ENCODE measurements around the gene GLIPR1L1. TPM values are rescaled to one million over a fixed set of nuclear protein-coding genes. Genes with fewer than 3 reads are reported as not detected.

The GLIPR1L1 gene
- total and polyA plus RNA-seq, 2 of the 4 experiments (the other 2 are of a cell fraction), result not detected

DNA sequence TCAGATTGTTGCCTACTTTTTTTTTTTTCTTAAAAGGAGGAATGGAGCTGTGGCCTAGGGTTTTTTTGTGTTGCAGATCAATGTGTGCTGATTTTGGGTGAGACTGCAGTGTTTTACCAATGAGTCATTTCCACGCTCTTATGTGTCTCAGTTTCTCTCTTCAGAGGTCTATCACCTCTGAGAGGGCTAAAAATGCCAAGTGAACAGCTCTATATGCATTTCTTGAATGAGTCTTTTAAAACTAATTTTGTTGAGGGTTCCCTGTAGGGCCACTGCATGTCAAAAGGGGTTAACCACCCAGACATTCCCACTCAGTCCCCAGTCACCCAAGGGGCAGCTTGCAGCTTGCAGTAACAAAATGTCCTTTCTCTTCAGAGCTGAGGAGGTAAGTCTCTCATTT is 32.2 kb downstream of the GLIPR1L1 start:
- Histone ChIP-seq H3K4ac (ENCODE audit: low read depth, low read length) (no peak overlapping the region), H3K56ac (ENCODE audit: extremely low read depth, insufficient read depth, low read length) (no peak overlapping the region), H4K20me1 (ENCODE audit: insufficient read depth, low read length) (no peaks in the 10 kb centered on the region), H3K9ac (ENCODE audit: low read depth, low read length) (no peak overlapping the region), H3K23ac (ENCODE audit: low read depth, low read length) (peak overlapping the region; percentile 24; the same call in 1 of the 2 replicates), H3K18ac (ENCODE audit: low read depth, low read length) (no peak overlapping the region), H3K4me3 (ENCODE audit: insufficient read depth, low read depth, low read length) (no peak overlapping the region), H2AFZ (replicated peaks; ENCODE audit: low read length, poor library complexity) (peak overlapping the region; percentile 13), H3K14ac (replicated peaks; ENCODE audit: low read depth, low read length) (no peak overlapping the region), H2AK5ac (ENCODE audit: low read depth, low read length) (no peak overlapping the region), H3K79me1 (ENCODE audit: low read depth in 1 of 2, low read length in 2 of 2) (no peaks in the 10 kb centered on the region), H3K4me1 (ENCODE audit: control insufficient read depth, insufficient read depth, low read length) (peaks cover 1% of the 10 kb centered on the region; the same call in 1 of the 2 replicates), H2BK120ac (ENCODE audit: low read depth, low read length) (no peak overlapping the region), H2BK5ac (ENCODE audit: low read depth, low read length, poor library complexity, severe bottlenecking) (no peak overlapping the region), H2AK9ac (replicated peaks; ENCODE audit: low read depth, low read length, poor library complexity) (no peak overlapping the region), H3K27ac (ENCODE audit: insufficient read depth, low read length) (no peak overlapping the region), H4K8ac (ENCODE audit: low read depth in 2 of 2, low read length in 2 of 2) (no peak overlapping the region), H3K4me2 (ENCODE audit: low read depth, low read length) (no peak overlapping the region), H2BK20ac (ENCODE audit: low read depth, low read length) (no peak overlapping the region), H3K27me3 (ENCODE audit: control insufficient read depth, insufficient read depth, low read length) (no peaks in the 10 kb centered on the region; the same call in 1 of the 2 replicates), H2BK15ac (ENCODE audit: low read depth, low read length) (no peak overlapping the region), H4K5ac (ENCODE audit: low read depth, low read length) (no peak overlapping the region), H3K9me1 (ENCODE audit: insufficient read depth, low read length) (no peaks in the 10 kb centered on the region), H3K9me3 (ENCODE audit: control insufficient read depth, insufficient read depth, low read length) (no peaks in the 10 kb centered on the region), H4K91ac (ENCODE audit: insufficient read depth, low read depth, low read length) (no peak overlapping the region), H3K36me3 (ENCODE audit: control insufficient read depth, insufficient read depth, low read length) (no peaks in the 10 kb centered on the region)
- dilution Hi-C loops (cut with HindIII; ENCODE audit: low sequenced_read_pairs, unreplicated experiment), result no loop called here
- no TSS peak for BruUV-seq (replicated peaks)
- peak; percentile 40 for DNase-seq
- ChIA-PET POLR2A (ENCODE audit: unreplicated experiment) (interaction anchor here (0.7 kb wide), 1 partner anchor 19 kb away, joined by 4 read pairs; no protein-coding TSS in a partner anchor), CTCF (interaction anchor here (0.6 to 1.6 kb wide), 2 partner anchors 32 to 578 kb away, joined by 4 to 6 read pairs; partner anchors contain the start of gene GLIPR1L1)
- no CpG with 5 or more reads among the region's 1 CpG for WGBS, 2 experiments (ENCODE audit: extremely low coverage in 2 of 2, insufficient read length in 1 of 2)
- intact Hi-C loops (cut with micrococcal nuclease), result no loop called here
- TF ChIP-seq, protein P1, sequence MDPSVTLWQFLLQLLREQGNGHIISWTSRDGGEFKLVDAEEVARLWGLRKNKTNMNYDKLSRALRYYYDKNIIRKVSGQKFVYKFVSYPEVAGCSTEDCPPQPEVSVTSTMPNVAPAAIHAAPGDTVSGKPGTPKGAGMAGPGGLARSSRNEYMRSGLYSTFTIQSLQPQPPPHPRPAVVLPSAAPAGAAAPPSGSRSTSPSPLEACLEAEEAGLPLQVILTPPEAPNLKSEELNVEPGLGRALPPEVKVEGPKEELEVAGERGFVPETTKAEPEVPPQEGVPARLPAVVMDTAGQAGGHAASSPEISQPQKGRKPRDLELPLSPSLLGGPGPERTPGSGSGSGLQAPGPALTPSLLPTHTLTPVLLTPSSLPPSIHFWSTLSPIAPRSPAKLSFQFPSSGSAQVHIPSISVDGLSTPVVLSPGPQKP (IDR thresholded peaks at IDR 0.05; ENCODE audit: borderline replicate concordance, low read depth, low read length), result no peak
- no peak for TF ChIP-seq POLR2A (IDR thresholded peaks at IDR 0.05; ENCODE audit: low read depth, low read length)
- no peak for TF ChIP-seq BHLHE40 (IDR thresholded peaks at IDR 0.05; ENCODE audit: low read depth, low read length)
- no peak for TF ChIP-seq RAD21 (IDR thresholded peaks at IDR 0.05; ENCODE audit: low read length)
- no peak for TF ChIP-seq CEBPB (IDR thresholded peaks at IDR 0.05; ENCODE audit: low read depth, low read length)
- no peak for TF ChIP-seq FOS (IDR thresholded peaks at IDR 0.05; ENCODE audit: low read depth, low read length)
- TF ChIP-seq MAFK (IDR thresholded peaks at IDR 0.05; ENCODE audit: low read depth, low read length), result no peak
- no peak for TF ChIP-seq NFE2L2 (IDR thresholded peaks at IDR 0.05; ENCODE audit: low read depth, low read length)
- TF ChIP-seq RCOR1 (IDR thresholded peaks at IDR 0.05; ENCODE audit: insufficient replicate concordance, low read length), result no peak
- TF ChIP-seq, protein P2, sequence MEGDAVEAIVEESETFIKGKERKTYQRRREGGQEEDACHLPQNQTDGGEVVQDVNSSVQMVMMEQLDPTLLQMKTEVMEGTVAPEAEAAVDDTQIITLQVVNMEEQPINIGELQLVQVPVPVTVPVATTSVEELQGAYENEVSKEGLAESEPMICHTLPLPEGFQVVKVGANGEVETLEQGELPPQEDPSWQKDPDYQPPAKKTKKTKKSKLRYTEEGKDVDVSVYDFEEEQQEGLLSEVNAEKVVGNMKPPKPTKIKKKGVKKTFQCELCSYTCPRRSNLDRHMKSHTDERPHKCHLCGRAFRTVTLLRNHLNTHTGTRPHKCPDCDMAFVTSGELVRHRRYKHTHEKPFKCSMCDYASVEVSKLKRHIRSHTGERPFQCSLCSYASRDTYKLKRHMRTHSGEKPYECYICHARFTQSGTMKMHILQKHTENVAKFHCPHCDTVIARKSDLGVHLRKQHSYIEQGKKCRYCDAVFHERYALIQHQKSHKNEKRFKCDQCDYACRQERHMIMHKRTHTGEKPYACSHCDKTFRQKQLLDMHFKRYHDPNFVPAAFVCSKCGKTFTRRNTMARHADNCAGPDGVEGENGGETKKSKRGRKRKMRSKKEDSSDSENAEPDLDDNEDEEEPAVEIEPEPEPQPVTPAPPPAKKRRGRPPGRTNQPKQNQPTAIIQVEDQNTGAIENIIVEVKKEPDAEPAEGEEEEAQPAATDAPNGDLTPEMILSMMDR (conservative IDR thresholded peaks at IDR 0.05; ENCODE audit: low read depth, low read length), result no peak
- no peak for TF ChIP-seq RFX5 (IDR thresholded peaks at IDR 0.05; ENCODE audit: low read depth, low read length)
- TF ChIP-seq MAZ (IDR thresholded peaks at IDR 0.05; ENCODE audit: borderline replicate concordance, low read depth, low read length), result no peak
- no peak for TF ChIP-seq USF2 (IDR thresholded peaks at IDR 0.05; ENCODE audit: low read depth, low read length)
- TF ChIP-seq MXI1 (IDR thresholded peaks at IDR 0.05; ENCODE audit: borderline replicate concordance, low read depth, low read length), result no peak
- no peak for TF ChIP-seq CHD1 (IDR thresholded peaks at IDR 0.05; ENCODE audit: low read depth, low read length)
- TF ChIP-seq SMC3 (IDR thresholded peaks at IDR 0.05; ENCODE audit: low read depth, low read length), result no peak
- in situ Hi-C loops (cut with MboI; ENCODE audit: low sequenced_read_pairs), result no loop called here
- peak; percentile 46; the same call in 1 of the 2 replicates for ATAC-seq (ENCODE audit: low read depth)
